GM19397 (cell line): ENCODE measurements around the gene BRD4.

ENCODE experiments used
- ATAC-seq: cut with Tn5 transposase; IDR thresholded peaks from one replicate; pipeline ENCODE4 v1.9.1; 2021; ENCODE audit warnings: mild to moderate bottlenecking, moderate library complexity; ENCODE audit not compliant: unreplicated experiment

The BRD4 gene

DNA sequence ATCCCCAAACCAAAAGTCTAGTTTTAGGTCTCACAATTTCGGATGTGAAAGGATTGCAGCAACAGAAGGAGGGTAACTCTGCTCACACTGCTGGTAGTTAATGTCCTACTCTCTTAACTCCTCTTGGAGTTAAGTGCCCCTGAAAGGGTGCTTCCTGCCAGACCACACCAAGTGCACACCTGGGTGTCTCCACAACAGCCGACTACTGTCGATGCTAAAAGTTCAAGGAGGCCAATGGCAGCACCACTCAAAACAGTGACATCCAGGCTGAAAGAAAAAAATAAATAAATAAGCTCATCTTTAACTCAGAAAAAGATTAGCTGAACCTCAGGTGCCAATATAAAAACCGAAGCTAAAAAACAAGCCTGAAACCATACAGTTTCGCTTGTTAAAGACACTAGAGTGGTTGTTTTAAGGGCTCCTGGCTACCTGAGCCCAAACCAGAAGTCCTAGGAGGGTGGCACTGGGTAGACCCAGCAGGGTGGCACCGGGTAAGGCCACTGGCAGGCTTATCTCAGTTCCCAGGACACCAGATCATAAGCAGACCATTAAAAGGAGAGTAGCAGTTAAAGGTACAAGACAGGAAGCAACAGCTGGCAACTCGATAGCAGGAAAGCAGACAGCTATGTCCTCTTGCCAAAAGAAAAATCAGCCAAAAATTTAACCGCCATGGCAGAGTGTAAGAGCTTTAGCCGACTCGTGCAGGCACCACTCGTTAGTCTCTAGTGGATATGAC is 39.3 kb downstream of the BRD4 start:
- ATAC-seq, result no peak

DNA sequence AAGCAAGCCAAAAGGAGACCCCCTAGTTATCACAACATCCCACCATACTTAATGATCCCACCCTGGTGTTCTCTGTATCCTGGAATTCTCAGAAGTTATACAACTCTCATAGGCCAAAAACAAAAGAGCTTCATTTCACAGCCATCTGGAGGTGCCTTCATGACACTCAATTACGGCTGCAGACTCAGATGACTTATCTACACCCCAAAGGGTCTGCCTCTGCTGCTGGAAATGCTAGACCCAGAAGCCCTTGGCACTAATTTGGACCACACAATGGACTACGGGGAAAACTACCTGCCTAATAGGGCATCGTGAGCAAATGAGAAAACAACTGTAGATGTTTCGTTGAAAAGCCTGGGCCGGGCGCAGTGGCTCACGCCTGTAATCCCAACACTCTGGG is 40.2 kb downstream of the BRD4 start:
- no peak for ATAC-seq

DNA sequence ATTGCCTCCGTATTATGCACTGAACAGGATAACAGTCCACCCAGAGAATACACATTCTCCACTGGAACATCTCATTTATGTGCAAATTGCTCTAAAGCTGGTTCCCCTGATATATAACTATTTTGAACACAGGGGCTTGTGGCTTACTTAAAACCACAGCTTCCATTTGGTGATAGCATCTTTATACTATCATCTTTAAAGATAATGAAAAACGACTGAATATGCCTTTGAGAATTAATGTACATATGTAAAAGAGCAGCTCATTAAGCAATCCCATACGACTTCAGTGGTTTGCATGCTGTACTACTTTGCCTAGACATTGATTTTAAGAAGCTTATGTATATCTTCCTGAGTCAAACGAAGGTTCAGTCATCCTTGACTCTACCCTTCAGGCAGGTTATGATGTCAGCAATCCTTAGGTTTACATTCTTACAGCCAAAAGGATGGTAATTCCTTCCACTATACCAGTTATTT is 40.8 kb downstream of the BRD4 start:
- ATAC-seq, result no peak

DNA sequence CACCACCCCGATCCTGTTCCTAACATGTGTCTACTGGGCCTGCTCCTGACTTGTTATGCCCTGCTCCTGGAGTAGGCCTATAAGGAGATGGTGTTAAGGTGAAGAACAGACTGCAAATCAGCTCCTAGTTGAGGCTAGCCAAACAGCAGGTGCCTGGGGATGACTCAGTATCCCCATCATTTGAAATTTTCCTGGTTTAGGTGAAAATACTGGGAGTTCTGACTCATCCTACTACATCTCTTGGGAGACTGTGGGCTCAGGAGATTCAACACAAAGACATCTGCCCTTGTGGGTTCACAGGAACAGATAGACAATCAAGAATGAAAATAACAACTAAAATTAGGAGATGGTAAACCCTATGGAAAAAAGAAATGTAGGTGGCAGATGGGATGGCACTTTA is 41.2 kb downstream of the BRD4 start:
- no peak for ATAC-seq

DNA sequence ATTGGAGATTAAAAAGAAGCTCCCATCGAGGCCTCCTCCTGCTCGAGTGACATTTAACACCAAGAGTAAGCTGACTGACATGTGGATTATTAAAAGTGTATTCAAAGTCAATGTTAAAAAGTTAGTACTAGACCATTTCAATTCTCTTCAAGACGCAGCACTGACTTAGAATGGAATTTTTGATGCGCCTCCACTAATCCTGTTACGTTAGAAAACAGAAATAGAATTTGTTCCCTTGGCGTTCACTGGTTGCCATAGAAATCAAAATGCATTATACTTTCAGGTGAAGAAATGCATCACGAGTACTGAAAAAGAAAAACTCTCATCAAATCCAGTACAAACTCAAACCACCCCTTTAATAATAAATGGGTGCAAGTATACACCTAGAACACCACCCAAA is 42.2 kb downstream of the BRD4 start:
- no peak for ATAC-seq

DNA sequence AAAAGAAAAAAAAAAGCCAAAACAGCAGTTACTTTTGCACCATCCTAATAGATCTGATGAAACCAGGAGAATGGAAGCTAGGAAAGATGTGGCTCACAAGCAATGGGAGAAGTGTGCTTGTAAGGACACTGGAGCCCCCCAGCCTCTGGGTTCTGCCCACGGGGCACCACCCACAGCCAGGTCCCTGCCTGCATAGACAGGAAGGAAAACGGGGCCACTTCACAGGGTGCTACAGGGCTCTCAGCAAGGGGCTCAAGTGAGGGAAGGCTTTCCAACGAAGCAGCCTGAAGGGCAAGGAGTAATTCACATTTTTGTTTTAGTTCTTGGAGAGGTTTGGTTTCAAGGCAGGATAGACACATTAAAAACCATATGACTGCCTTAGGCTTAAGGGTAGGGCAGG is 42.7 kb downstream of the BRD4 start:
- no peak for ATAC-seq

DNA sequence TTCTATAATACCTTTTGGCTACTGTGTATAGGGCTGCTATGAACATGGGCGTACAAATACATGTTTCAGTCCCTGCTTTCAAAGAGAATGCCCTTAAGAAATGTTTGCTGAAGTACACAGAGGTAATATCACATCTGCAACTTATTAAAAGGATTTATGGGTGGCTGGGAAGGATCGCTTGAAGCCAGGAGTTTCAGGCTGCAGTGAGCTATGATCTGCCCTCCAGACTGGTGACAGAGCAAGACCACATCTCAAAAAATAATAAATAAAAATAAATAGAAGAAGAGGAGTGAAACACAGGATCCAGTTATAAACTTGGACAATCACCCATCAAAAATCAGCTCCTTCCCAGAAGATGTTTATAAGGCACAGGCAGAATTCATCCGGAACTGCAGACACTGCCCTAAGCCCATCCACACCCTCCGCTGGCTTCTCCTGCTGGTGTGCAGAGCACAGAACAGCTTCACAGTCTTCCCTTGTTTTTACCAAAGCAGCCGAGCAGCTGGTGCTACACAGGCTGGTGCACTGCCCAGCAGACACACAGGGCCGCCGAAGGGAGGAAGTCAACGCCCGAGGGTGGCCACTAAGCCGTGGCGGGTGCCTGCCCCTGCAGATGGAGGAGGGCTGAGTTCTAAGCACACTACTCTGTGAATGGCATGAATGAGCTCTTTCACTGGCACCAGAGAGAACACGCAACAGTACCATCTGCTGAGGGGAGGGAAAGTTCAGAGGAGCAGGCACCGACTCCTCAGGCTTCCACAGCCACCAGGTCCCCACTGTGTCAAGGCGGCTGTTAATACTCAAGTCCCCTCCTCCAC is 44.0 kb downstream of the BRD4 start:
- no peak for ATAC-seq

DNA sequence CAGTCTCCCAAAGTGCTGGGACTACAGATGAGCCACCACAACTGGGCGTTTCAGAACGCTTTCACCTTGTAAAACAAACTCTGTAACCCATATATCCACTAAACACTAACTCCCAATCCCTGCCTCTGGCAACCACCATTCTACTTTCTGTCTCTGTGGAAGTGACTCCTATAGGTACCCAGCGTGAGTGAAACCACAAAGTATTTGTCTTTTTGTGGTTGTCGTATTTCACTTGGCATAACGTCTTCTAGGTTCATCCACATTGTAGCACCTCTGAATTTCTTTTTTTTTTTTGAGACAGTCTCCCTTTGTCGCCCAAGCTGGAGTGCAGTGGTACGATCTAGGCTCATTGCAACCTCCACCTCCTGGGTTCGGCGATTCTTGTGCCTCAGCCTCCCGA is 44.8 kb downstream of the BRD4 start:
- ATAC-seq, result no peak

DNA sequence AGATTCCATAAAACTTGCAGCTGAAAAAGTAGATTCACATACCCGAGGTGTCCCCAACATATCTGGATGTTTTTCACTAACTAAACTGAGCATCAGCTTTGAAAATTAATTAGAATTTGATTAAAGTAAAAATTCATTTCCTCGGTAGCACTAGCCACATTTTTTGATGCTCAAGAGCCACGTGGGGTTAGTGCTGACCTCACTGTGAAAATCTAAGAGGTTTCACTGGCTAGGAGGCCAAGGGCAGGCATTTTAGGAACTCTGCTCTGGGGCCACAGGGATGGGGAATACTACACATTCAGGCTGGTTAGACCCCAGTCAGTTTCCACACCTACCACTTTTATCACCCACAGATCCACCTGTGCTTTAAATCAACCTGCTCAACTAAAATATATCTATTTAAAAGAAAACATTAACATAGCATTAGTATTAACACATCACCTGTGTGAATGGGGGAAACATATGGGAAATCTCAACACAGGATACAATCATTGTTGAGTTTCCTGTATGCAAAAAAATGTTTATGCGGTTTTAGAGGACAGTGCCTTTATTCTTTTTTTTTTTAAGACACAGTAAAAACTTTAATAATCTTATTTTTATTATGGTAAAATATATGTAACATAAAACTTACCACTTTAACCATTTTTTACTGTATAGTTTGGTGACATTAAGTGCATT is 45.5 kb downstream of the BRD4 start:
- no peak for ATAC-seq

DNA sequence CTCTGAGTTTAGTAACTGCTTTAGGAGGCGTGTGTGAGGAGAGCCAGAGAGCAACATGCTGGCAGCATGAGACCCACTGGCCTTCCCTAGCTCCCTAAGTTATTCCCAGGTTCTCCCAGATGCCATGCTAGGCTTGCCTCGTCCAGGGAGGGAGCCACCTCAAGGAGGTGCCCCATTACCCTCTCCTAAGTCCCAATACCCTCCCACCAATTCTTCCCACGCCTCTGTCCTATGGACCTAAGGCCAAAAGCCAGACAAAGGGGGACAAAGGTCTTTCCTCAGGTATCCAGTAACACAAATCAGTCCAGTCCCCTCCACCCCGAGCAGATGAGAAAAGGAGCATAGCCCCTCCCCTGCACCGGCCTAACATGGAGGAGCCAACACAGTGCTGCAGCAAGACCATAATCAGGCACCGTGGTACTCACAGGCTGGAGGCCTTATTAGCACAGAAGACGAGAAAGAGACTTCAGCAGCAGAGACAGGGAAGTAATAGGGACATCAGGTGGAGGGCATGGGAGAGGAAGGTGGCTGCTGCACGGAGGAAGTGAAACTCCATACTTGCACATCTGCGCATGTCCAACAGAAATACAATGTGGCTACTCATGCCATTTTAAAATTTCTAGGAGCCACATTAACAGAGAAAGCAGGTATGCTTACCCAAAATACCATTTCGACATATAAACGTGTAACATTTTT is 46.3 kb downstream of the BRD4 start:
- no peak for ATAC-seq

DNA sequence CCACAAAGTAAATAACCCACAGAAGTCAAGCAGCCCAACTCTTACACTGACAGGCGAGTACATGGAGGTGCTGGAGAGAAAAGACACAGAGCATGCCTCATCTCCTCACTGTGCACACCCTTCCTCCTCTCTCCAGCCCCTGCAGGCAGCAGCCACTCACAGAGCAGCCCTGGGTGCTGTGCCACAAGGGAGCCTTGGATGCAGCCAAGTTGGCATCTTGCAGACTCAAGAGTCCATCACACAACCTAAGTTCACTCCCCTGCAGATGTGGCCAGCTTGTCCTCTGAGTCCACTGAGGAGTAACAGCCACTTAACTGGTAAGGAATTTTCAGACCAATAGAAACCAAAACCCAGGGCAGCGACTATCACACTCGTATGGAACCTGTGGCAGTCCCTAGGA is 47.4 kb downstream of the BRD4 start:
- no peak for ATAC-seq

DNA sequence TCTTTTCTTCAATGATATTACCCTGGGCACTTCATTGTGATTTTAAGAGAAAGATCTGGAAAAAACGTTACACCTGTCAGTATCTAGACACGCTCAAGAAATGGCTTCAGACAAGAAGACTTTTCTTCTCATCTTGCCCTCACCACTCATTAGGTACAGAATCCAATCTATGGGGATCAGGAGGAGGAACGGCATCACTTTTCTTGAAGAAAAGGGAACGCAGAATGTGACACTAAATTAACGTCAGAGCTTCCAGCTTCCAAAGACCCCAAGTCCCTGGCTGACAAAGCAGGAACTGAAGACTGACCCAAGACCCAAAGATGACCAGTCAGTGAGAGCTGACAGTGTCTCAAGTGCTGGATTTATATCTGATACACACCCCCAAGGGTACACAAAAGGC is 48.2 kb downstream of the BRD4 start:
- ATAC-seq, result no peak

DNA sequence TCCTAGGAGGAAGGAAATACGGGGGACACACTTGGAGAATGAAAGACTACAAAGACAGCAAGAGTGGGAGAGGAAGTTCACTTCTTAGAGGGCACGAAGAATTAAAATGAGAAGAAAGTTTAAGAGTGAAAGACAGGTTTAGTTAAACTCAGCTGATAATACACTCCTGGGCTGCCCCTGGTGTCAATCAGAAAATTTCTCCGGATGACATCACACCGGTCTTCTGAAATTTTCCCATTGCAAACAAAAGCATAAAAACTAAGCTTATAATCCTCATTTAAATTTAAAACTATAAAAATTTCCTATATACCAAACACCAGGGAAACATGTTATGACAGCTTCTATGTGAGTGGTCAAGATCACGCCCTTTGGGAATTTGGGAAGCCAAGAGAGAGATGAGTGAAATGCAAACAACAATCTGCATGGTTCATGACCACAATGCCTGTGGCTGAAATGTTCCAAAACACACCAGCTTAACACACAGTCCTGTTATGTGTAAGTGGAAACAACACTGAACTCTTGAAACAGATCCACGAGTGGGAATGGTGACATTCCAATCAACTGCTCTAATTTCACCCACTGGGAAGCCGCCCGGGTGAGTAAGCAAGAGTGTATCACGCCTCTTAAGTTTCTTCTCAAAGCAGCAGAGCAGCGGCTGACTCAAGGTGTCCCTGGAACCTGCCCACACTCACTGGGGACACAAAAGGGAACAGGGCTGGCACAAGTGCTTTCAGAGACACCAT is 49.0 kb downstream of the BRD4 start:
- ATAC-seq, result no peak

DNA sequence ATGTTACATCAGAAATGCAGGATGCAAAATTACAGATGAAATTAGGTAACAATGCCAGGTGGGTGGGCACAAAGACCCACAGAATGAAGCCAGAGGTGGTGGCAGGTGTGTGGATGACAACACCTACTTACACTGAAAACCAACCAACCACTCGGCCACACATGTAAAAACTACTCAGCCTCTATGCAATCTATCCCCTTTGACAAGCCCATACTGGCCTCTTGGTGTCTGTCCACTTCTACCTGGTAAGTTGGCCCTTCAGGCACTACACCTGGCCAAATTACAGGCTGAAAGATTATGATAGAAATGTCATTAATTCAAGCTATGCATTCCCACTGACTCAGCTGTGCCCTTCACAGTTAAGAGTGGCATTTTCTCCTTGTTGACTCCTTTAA is 50.0 kb downstream of the BRD4 start:
- no peak for ATAC-seq

DNA sequence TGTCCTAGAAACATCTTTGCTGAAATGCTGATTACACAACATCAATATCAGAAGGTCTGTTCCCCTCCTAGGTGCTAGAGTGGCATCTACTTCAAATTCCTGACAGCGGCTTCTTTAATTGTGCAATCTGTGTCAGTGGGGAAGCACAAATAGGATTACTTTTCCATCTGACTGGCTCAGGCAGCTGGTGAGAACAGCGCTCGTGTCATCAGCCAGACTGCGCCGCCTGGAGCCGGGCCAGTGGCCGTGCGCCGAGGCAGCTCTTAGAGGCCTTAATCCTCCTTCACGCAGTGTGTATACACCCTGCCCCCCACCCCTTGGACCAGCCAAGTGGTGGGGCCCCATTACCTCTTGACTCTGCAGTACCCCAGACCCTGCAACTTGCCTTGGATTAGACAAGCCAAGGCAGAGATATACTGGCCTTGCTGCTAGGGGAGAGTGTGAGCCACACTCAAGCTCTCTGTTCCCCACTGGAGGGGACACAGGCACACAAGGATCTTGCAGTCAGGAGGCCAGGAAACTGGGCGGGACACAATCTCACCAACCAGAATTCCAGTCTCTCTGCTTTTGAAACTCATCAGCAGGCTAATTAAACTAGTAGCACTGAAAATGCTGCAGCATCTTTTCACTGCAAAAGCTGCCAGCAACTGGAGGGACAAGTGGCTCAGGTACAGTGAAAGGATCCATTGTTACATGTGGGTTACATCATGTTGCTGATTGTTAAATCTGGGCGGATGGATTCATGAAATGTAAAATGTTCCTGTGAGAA is 51.2 kb downstream of the BRD4 start:
- no peak for ATAC-seq

DNA sequence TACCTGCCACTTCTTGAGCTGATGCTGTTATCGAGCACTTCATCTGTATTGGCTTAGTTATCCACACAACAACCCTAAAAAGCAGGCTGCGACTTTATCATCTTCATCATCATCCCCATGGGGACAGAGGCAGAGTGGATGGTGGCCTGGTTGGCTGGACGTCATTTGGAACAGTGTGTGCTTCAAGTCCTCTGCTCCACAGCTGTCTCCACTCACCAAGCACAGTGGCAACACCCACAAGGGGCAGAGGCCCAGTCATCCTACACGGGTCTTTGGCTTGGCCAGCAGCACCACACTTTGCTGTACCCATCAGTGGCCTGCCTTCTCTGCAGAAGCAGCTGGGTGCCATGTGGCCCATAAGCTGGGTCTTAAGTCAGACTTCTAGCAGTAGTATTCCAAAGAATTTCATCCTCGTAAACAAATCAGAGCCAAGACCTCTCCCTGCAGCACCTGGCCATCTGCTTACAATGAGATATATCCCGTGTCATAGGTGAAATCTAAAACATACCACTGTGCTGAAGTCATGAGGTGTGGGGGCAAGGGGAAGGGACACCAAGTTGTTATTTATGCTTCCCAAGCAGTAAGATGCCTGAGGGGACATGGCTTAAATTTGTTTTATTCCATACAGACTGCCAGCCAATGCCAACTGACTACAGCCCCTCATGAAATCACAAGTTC is 52.2 kb downstream of the BRD4 start:
- no peak for ATAC-seq

DNA sequence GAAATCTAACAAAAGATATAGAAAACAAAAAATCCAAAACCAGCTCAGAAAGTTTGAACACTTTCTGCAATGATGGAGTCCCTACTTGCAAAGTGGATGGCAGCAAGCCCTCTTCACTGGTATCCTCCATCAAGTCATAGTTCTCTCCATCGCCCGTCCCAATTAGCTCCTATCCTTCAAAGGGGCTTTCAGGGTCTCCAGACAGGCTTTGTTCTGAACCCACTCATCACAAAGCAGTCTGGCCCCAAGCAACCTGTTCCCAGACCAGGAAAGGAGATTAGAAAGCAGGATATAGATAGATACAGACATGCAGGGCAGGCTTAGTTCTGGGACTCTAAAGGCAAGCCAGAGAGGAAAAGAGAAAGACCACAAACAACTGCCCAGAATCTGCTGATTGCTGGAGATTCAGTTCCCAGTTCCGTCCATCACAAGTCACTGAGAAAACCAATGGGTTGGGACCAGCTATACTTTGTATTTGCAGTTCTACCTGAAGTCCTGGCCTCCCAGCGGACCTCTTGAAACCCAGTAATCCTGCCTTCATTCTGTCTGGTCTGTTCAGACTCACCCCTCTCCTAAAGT is 52.9 kb downstream of the BRD4 start:
- ATAC-seq, result no peak

DNA sequence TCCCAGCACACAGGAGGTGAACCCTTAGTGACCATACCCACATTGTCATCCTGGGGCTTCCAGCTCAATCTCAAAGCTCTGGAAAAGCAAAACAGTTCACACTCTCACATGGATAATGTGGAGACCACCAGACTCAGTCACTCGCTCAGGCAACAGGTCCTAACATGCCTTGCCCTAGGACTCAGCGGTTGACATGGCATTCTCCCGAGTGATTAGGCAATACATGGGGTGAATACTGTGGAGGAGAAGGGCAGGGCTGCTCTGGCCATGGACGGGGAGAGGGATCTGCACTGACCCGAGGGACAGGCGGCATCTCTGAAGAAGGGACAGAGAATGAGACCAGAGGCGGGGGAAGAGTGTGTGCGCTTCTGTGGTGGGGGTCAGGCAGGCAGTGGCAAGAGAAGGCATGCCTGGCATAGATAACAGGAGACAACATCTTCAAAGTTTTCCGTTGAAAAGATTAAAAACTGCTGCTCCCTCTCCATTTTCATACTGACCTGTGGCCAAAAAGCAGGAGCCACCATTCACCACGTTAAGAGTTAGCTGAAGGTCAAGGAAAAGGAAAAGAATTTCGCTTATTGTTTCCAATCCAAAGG is 55.6 kb downstream of the BRD4 start:
- ATAC-seq, result no peak
